ENCODE results near the gene PELI2.

Gene PELI2

GRCh38 chr14:56199982-56200577 is 81.9 kb downstream of the PELI2 start:
- no peaks in the 10 kb centered on the region for H3K79me2 ChIP-seq (ENCODE audit: low read length)
- H3K27ac ChIP-seq (ENCODE audit: low read length): no peak overlapping the region
- no peak overlapping the region for H2AFZ ChIP-seq (ENCODE audit: low read length)

GRCh38 chr14:56202256-56202655 is 84.0 kb downstream of the PELI2 start:
- no peaks in the 10 kb centered on the region for H3K4me1 ChIP-seq (ENCODE audit: low read length)

More at GRCh38 chr14:56199982-56200577, 81.9 kb downstream of the PELI2 start:
- TF ChIP-seq EZH2phosphoT487 (IDR thresholded peaks at IDR 0.05; ENCODE audit: low read length): no peak
- no peak for TF ChIP-seq EZH2 (optimal IDR thresholded peaks at IDR 0.05; ENCODE audit: low read depth, low read length)
- TF ChIP-seq, protein P1, sequence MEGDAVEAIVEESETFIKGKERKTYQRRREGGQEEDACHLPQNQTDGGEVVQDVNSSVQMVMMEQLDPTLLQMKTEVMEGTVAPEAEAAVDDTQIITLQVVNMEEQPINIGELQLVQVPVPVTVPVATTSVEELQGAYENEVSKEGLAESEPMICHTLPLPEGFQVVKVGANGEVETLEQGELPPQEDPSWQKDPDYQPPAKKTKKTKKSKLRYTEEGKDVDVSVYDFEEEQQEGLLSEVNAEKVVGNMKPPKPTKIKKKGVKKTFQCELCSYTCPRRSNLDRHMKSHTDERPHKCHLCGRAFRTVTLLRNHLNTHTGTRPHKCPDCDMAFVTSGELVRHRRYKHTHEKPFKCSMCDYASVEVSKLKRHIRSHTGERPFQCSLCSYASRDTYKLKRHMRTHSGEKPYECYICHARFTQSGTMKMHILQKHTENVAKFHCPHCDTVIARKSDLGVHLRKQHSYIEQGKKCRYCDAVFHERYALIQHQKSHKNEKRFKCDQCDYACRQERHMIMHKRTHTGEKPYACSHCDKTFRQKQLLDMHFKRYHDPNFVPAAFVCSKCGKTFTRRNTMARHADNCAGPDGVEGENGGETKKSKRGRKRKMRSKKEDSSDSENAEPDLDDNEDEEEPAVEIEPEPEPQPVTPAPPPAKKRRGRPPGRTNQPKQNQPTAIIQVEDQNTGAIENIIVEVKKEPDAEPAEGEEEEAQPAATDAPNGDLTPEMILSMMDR (IDR thresholded peaks at IDR 0.05; ENCODE audit: low read length): no peak
- H3K4me2 ChIP-seq (ENCODE audit: low read depth, low read length): no peak overlapping the region
- H3K4me3 ChIP-seq (ENCODE audit: low read length): no peak overlapping the region
- no peaks in the 10 kb centered on the region for H4K20me1 ChIP-seq (ENCODE audit: insufficient read depth, low read length)
- no peaks in the 10 kb centered on the region for H3K36me3 ChIP-seq (replicated peaks; ENCODE audit: insufficient read depth, low read length)
- peaks cover 5% of the 10 kb centered on the region for H3K4me1 ChIP-seq (ENCODE audit: low read length)
- no peak overlapping the region for H3K9ac ChIP-seq (ENCODE audit: low read length)
- no peaks in the 10 kb centered on the region for H3K9me2 ChIP-seq (replicated peaks; ENCODE audit: insufficient read depth, low read length)
- no peak for DNase-seq
- no peaks in the 10 kb centered on the region for H3K9me3 ChIP-seq (replicated peaks; ENCODE audit: insufficient read depth, low read length)
- H3F3A ChIP-seq (ENCODE audit: insufficient read depth, low read length): peaks cover 9% of the 10 kb centered on the region
- no peaks in the 10 kb centered on the region for H3K27me3 ChIP-seq (replicated peaks; ENCODE audit: insufficient read depth, low read length)

GRCh38 chr14:56205881-56206280 is 87.7 kb downstream of the PELI2 start:
- H2AFZ ChIP-seq (ENCODE audit: low read length): no peak overlapping the region
- H3F3A ChIP-seq (ENCODE audit: insufficient read depth, low read length): no peaks in the 10 kb centered on the region
- H3K27ac ChIP-seq (ENCODE audit: low read length): no peak overlapping the region
- TF ChIP-seq EZH2 (optimal IDR thresholded peaks at IDR 0.05; ENCODE audit: low read depth, low read length): no peak
- TF ChIP-seq, protein P1 (IDR thresholded peaks at IDR 0.05; ENCODE audit: low read length): no peak
- TF ChIP-seq EZH2phosphoT487 (IDR thresholded peaks at IDR 0.05; ENCODE audit: low read length): no peak
- no peaks in the 10 kb centered on the region for H3K36me3 ChIP-seq (replicated peaks; ENCODE audit: insufficient read depth, low read length)
- no peak overlapping the region for H3K4me2 ChIP-seq (ENCODE audit: low read depth, low read length)
- no peaks in the 10 kb centered on the region for H3K9me2 ChIP-seq (replicated peaks; ENCODE audit: insufficient read depth, low read length)
- H3K9me3 ChIP-seq (replicated peaks; ENCODE audit: insufficient read depth, low read length): no peaks in the 10 kb centered on the region
- H3K27me3 ChIP-seq (replicated peaks; ENCODE audit: insufficient read depth, low read length): no peaks in the 10 kb centered on the region
- H3K4me1 ChIP-seq (ENCODE audit: low read length): no peaks in the 10 kb centered on the region
- H3K4me3 ChIP-seq (ENCODE audit: low read length): no peak overlapping the region
- H3K9ac ChIP-seq (ENCODE audit: low read length): no peak overlapping the region
- no peaks in the 10 kb centered on the region for H3K79me2 ChIP-seq (ENCODE audit: low read length)
- no peaks in the 10 kb centered on the region for H4K20me1 ChIP-seq (ENCODE audit: insufficient read depth, low read length)
- DNase-seq: no peak

More at GRCh38 chr14:56202256-56202655, 84.0 kb downstream of the PELI2 start:
- Histone ChIP-seq H2AFZ (ENCODE audit: low read length) (no peak overlapping the region), H3K9ac (ENCODE audit: low read length) (no peak overlapping the region), H3K9me2 (replicated peaks; ENCODE audit: insufficient read depth, low read length) (no peaks in the 10 kb centered on the region), H3K27me3 (replicated peaks; ENCODE audit: insufficient read depth, low read length) (no peaks in the 10 kb centered on the region), H3K79me2 (ENCODE audit: low read length) (no peaks in the 10 kb centered on the region), H3K36me3 (replicated peaks; ENCODE audit: insufficient read depth, low read length) (no peaks in the 10 kb centered on the region), H3K4me3 (ENCODE audit: low read length) (no peak overlapping the region), H3K27ac (ENCODE audit: low read length) (no peak overlapping the region), H3K4me2 (ENCODE audit: low read depth, low read length) (no peak overlapping the region), H3K9me3 (replicated peaks; ENCODE audit: insufficient read depth, low read length) (no peaks in the 10 kb centered on the region), H3F3A (ENCODE audit: insufficient read depth, low read length) (no peaks in the 10 kb centered on the region), H4K20me1 (ENCODE audit: insufficient read depth, low read length) (no peaks in the 10 kb centered on the region)
- no peak for DNase-seq
- TF ChIP-seq EZH2 (optimal IDR thresholded peaks at IDR 0.05; ENCODE audit: low read depth, low read length) (no peak), EZH2phosphoT487 (IDR thresholded peaks at IDR 0.05; ENCODE audit: low read length) (no peak)
- TF ChIP-seq, protein P1 (IDR thresholded peaks at IDR 0.05; ENCODE audit: low read length): no peak
